EL (cell line): Measurements from ENCODE around the gene AUTS2.

Experiments used
- DNase-seq: peaks from one replicate; pipeline ENCODE4 v3.0.0-alpha.2; 2016

The AUTS2 gene

GRCh38 chr7:70693686-70694433 is 1095.6 kb downstream of the AUTS2 start:
- DNase-seq, result peak; percentile 45

- DNase-seq, result peak; percentile 36
Measured at GRCh38 chr7:70694434-70694970, 1096.2 kb downstream of the AUTS2 start.

DNA sequence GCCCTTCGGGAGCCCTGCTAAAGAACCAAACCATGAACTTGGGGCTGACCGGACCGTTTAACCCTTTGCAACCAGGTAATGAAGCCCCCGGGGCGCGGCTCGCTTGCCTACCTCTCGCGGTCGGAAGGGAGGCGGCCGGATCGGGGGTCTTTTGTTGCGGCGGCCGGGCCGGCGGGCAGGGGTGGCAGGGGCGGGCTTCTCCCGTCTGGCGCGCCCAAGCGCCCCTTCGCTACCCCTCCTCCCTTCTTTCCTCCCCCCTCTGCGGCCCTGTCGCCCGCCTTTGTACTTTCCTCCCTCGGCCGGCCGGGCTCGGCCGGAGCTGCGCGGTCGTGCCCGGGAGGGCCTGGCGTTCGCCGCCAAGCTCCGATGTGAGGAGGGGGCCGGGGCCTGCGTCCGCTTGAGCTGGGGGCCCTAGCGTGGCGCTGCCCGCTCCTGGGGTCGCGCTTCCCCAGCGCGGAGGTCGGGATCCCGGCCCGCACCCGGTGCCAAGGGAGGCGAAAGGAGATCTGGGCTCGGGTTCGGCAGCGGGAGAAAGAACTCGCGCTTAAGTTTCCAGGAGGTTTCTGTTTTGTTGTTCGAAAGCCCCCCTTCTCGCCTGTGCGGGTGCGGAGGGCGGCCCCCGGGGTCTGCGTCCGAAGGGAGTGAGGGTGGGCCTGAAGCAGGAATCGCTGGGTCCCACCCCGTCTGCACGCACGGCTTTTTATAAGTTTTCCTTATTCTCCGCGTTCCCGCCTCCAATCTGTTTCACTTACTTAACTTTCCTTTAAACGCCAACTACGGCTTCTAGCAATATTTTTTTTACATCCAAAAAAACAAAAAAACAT is 1096.9 kb downstream of the AUTS2 start:
- peak; percentile 18 for DNase-seq

- DNase-seq, result peak; percentile 18
Measured at GRCh38 chr7:70695795-70696083, 1097.5 kb downstream of the AUTS2 start.

- DNase-seq, result peak; percentile 33
Measured at GRCh38 chr7:70696201-70696754, 1098.0 kb downstream of the AUTS2 start.

DNA sequence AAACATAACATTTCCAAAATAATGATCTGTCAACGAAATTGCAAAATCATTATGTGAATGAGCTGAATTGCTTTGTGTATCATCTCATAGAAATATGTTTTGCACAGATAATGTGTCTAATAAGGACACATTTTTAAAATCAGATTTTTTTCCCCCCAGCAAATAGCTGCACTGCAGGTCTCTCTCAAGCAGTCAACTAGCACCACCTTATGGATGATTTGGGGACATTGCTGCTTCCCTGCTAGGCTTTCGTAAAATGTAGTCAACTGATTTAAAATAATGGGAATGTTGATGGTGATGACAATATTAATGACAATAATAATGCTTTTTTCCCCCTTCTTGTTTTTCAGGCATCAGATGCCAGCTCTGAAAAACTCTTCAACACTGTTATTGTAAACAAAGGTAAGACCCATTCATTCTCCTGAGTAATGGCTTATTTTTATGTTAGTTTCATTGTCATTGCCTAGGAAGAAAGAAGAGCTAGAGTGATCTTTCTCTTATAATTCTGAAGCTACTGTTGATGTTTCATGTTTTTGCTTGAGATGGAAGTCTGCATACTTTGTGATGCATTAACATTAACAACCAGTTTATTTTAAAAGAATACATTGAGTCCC is 1100.1 kb downstream of the AUTS2 start:
- peak; percentile 54 for DNase-seq

- DNase-seq, result no peak
Measured at GRCh38 chr7:70699271-70699670, 1101.0 kb downstream of the AUTS2 start.

GRCh38 chr7:70700055-70700940 is 1102.0 kb downstream of the AUTS2 start:
- no peak for DNase-seq

- no peak for DNase-seq
Measured at GRCh38 chr7:70700941-70701425, 1102.7 kb downstream of the AUTS2 start.

DNA sequence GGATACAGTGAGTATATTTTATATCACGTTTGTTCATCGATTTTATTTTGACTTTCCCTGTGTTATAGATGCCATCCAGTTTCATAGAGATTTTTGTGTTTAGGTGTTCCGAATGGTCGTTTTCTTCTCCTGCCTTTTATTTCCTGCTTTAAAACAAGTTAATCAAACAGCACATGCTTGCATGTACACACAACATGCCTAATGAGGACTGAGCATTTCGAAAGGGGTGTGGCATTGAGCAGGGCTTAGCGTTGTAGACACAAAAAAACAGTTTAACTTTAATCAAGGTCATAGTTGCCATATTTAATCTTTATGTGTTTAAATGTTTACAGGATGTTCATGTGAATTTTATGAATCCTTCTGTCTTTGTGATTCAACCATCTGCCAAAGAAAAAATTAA is 1103.2 kb downstream of the AUTS2 start:
- DNase-seq, result no peak

DNA sequence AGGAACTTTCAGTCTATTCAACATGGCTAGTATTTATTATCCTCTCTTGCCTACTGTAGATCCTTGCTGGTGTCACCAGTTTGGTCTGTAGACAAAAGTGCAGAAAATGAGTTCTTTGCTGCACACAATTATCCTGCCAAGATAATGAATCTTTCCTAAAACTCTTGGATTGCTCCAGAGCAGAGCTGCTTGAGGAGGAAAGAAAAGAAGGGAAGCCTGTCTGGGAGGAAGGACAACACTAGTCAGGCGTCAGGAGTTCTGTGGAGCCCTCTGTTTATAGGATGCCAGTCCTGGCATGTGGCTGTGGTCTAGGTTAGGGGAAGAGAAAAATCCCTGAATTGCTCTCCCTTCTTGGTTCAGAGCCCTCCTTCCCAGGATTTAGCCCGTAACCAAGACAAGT is 1103.7 kb downstream of the AUTS2 start:
- DNase-seq, result no peak

DNA sequence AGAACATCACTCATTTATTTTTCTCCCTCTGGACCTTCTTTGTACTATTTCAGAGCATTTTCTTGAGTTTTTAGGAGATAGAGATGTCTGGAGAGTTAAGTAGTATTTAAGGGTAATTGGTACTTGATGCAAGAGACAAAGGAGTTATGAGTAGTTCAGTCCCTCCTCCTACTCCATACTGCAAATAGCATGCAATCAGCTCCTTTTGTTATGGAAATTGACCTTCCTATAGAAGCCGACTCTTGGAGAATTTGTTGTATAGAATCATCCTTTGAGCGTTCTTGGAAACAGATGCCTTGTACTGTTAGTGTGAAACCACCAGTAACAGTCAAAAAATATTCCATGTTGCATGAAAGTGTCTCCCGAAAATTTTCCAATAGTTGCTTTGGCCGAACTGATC is 1105.5 kb downstream of the AUTS2 start:
- no peak for DNase-seq

- no peak for DNase-seq
Measured at GRCh38 chr7:70704831-70705346, 1106.6 kb downstream of the AUTS2 start.

DNA sequence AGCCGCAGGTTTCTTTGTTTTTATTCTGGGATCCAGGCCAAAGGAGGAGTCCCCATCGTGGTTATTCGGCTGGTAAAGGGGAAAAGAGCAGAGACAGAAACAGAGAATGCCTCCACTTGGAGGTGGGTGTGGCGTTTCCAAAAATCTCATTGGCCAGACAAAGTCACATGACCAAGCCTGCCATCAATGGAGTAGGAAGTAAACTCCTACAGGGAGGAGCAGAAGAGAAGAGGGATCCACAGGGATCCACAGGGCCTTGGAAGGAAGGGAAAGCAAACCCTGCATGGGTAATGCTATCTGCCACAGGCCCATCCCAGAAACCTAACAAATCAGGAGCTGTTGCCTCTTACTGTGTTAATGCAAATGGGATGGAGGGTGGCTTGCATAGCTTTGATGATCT is 1107.9 kb downstream of the AUTS2 start:
- DNase-seq, result no peak

DNA sequence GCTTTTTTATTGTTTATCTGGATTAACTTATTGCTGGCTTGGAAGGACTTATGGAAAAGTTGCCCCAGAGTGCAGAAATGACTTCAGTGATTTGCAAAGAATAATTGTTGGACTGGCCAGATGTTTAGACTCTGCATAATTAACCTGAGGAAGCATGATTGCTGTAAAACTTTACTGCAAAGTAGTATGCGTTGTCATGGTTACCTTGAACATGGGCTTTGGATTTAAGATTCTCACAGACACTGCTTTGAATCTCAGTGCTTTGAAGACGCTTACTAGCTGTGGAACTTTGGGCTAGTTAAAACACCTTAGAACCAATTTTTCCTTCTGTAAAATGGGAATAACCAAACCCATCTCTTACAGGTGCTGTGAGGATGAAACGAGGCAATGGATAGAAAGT is 1108.4 kb downstream of the AUTS2 start:
- DNase-seq, result no peak

- DNase-seq, result no peak
Measured at GRCh38 chr7:70707823-70708243, 1109.6 kb downstream of the AUTS2 start.

DNA sequence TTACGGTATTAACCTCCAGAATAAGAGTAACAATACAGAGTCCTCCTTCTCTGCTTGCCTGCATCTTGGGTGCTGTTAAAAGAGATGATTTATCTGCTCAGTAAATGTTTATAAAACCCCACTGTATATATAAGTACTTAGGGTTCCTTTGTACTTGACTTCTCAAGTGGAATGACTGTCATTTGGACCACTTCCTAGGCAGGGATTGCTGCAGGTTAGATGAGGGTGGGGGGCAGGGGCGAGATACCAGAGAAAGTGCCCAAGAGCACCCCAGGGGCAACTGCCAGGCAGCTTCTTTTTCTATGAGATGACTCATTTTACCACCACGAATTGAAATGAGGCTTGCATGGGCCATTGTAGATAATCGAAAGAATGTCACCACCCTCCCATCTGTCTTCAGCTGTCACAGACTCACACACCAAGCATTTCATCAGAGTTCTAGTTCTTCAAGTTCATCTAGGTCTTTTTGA is 1111.8 kb downstream of the AUTS2 start:
- DNase-seq, result peak; percentile 65

DNA sequence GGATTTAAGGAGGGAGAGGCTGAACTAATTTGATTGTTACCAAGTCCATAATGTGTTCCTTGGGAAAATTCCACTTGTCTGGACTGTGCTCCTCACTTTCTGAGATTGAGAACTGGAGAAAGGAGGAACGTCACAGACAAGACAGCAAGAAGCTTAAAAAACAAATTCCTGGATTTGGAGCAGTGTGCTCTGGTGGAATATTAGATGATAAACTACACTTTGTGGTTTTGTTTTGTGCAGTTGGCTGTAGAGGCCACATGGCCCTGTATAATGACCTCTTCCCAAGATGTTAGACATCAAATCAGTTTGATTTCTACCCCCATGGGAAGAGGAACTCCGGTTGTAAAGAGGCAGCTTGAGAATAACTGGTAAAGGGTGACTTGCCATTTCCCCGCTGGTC is 1112.4 kb downstream of the AUTS2 start:
- no peak for DNase-seq

DNA sequence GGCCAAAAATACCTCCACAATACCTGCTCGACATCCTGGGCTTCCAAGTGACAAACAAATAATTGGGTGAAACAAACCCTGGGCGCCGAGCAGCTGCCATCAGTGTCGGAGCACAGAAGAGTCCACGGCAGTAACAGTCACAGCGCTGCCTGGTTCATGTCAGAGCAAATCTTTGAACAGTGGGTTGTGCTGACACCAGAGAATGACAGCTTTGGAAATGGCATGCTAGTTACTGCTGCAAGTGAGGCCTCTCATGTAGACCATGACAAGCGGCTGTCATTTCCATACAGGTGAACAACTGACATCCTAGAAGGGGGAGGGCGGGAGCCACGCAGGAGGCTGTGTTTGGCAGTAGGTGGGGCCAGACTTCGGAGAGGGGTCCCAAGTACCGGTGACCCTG is 1113.2 kb downstream of the AUTS2 start:
- no peak for DNase-seq

DNA sequence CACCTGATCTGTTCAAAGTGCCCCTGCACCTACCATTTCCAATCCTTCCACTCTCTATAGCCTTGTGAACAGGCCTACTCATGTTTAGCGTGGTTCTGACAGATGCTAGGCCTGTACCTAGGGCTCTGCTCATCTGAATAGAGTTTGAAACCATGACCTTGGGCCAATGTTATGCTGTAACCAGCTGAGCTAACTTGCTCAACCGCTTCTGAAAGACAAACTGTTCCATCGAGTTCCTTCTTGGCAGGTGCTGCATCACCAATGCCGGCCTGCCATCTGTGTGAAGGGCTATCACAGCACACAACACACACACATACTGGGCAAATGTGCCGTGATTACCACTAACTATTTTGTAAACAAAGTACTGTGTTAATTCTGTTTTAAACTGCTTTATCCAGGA is 1114.7 kb downstream of the AUTS2 start:
- DNase-seq, result no peak

GRCh38 chr7:70714506-70715038 is 1116.3 kb downstream of the AUTS2 start:
- DNase-seq, result no peak
